WERI-Rb-1 (cell line): ENCODE data around the gene LDAH.

Source experiments
- DNase-seq: peaks from one replicate; pipeline ENCODE4 v3.0.0-alpha.2; 2020
- H3K27ac ChIP-seq: fragments of 250-450 bp; sonication (Bioruptor Pico); 2 replicates; pipeline ENCODE4 v1.5.1; 2020; ENCODE audit warnings: mild to moderate bottlenecking, moderate library complexity
- H3K27me3 ChIP-seq: fragments of 250-450 bp; sonication (Bioruptor Pico); 2 replicates; pipeline ENCODE4 v1.5.1; 2021; ENCODE audit warnings: mild to moderate bottlenecking, low read depth, moderate library complexity; ENCODE audit not compliant: insufficient read depth, severe bottlenecking
- H3K36me3 ChIP-seq: fragments of 250-450 bp; sonication (Bioruptor Pico); 2 replicates; pipeline ENCODE4 v1.5.1; 2020; ENCODE audit warnings: mild to moderate bottlenecking, moderate library complexity
- H3K4me3 ChIP-seq: 2 replicates; pipeline ENCODE4 v1.5.1; 2011; ENCODE audit warnings: low read depth, mild to moderate bottlenecking, control low read depth, low read length
- H3K9me3 ChIP-seq: fragments of 250-450 bp; sonication (Bioruptor Pico); 2 replicates; pipeline ENCODE4 v1.5.1; 2021; ENCODE audit warnings: mild to moderate bottlenecking, moderate library complexity; ENCODE audit not compliant: severe bottlenecking
- CTCF ChIP-seq: IDR thresholded peaks from 2 replicates; pipeline ENCODE4 v1.5.1; 2011; ENCODE audit warnings: low read depth, mild to moderate bottlenecking, control low read depth, inconsistent platforms, low read length

LDAH gene

GRCh38 chr2:20852139-20852538 lies 29.2 kb upstream of the LDAH start:
- DNase-seq = no peak
- H3K27ac ChIP-seq = no peak overlapping the region
- no peaks in the 10 kb centered on the region for H3K36me3 ChIP-seq
- TF ChIP-seq CTCF = no peak
- H3K9me3 ChIP-seq = no peaks in the 10 kb centered on the region
- peaks cover 95% of the 10 kb centered on the region for H3K27me3 ChIP-seq
- H3K4me3 ChIP-seq = no peak overlapping the region

- no peaks in the 10 kb centered on the region for H3K36me3 ChIP-seq
- no peak overlapping the region for H3K4me3 ChIP-seq
- DNase-seq = no peak
- H3K27me3 ChIP-seq = peaks cover 77% of the 10 kb centered on the region
- no peaks in the 10 kb centered on the region for H3K9me3 ChIP-seq
- TF ChIP-seq CTCF = no peak
- no peak overlapping the region for H3K27ac ChIP-seq
Measured at GRCh38 chr2:20844246-20844645, 21.3 kb upstream of the LDAH start.

- no peak for DNase-seq
- H3K4me3 ChIP-seq = no peak overlapping the region
- H3K27ac ChIP-seq = no peak overlapping the region
- no peaks in the 10 kb centered on the region for H3K36me3 ChIP-seq
- no peaks in the 10 kb centered on the region for H3K9me3 ChIP-seq
- no peak for TF ChIP-seq CTCF
- H3K27me3 ChIP-seq = peaks cover 58% of the 10 kb centered on the region
Measured at GRCh38 chr2:20839052-20839451, 16.2 kb upstream of the LDAH start.

GRCh38 chr2:20838016-20838415 lies 15.1 kb upstream of the LDAH start:
- no peak for DNase-seq

GRCh38 chr2:20836521-20836920 lies 13.6 kb upstream of the LDAH start:
- no peak for TF ChIP-seq CTCF
- Histone ChIP-seq H3K4me3 (no peak overlapping the region), H3K9me3 (no peaks in the 10 kb centered on the region), H3K27me3 (peaks cover 63% of the 10 kb centered on the region), H3K27ac (no peak overlapping the region), H3K36me3 (no peaks in the 10 kb centered on the region)
- no peak for DNase-seq

More at GRCh38 chr2:20838016-20838415, 15.1 kb upstream of the LDAH start:
- Histone ChIP-seq H3K27ac (no peak overlapping the region), H3K9me3 (no peaks in the 10 kb centered on the region), H3K27me3 (peaks cover 60% of the 10 kb centered on the region), H3K36me3 (no peaks in the 10 kb centered on the region), H3K4me3 (no peak overlapping the region)
- no peak for TF ChIP-seq CTCF

GRCh38 chr2:20834331-20834730 lies 11.4 kb upstream of the LDAH start:
- H3K4me3 ChIP-seq = no peak overlapping the region

More at GRCh38 chr2:20834331-20834730, 11.4 kb upstream of the LDAH start:
- peaks cover 2% of the 10 kb centered on the region for H3K9me3 ChIP-seq
- no peak overlapping the region for H3K27ac ChIP-seq
- peaks cover 68% of the 10 kb centered on the region for H3K27me3 ChIP-seq
- TF ChIP-seq CTCF = no peak
- DNase-seq = no peak
- H3K36me3 ChIP-seq = no peaks in the 10 kb centered on the region
